H7 (cell line): ENCODE data around the gene KCNJ1. TPM values are rescaled to one million over a fixed set of nuclear protein-coding genes. Genes with fewer than 3 reads are reported as not detected.

Experiments used
- DNase-seq: peaks from one replicate; pipeline ENCODE4 v3.0.0; 2012
- H3K27me3 ChIP-seq: 2 replicates; pipeline ENCODE4 v1.6.0; 2011; ENCODE audit warnings: mild to moderate bottlenecking, low read length; ENCODE audit not compliant: control insufficient read depth, insufficient read depth
- H3K36me3 ChIP-seq: replicated peaks from 2 replicates; pipeline ENCODE4 v1.5.1; 2011; ENCODE audit warnings: low read length; ENCODE audit not compliant: control insufficient read depth, insufficient read depth
- H3K4me3 ChIP-seq: 2 replicates; pipeline ENCODE4 v1.5.1; 2011; ENCODE audit warnings: low read depth, mild to moderate bottlenecking, control low read depth, low read length, moderate library complexity; ENCODE audit not compliant: insufficient read depth
- total RNA-seq: library from RNA; depleted of rRNA; stranded (reverse); fragments of >200 nt; shearing (Covaris generic); gene quantifications from 2 replicates; pipeline ENCODE4 v1.2.3, GENCODE V29; 2014

Gene KCNJ1
- total RNA-seq, 1 experiment from 2014 or later: 0.07 TPM

DNA sequence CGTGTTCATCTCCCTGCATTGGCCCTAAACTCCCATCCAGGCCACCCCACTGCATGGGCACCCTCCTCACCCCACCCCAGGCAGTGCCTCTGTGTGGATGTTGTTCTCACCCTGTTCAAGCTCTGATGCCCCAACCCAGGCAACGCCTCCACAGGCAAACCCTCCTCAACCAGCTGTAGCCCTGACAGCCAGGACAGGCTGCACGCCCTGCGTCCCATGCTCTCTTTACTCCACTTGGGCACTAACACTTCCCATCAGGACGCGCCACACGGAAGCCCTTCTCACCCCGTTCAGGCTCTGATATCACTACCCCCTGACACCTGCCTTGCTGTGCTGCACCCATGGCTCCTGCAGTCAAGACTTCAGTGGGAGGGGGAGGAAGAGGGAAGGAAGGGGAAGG lies 47.9 kb downstream of the KCNJ1 start:
- no peak for DNase-seq
- Histone ChIP-seq H3K4me3 (no peak overlapping the region), H3K36me3 (no peaks in the 10 kb centered on the region), H3K27me3 (peaks cover 5% of the 10 kb centered on the region)

DNA sequence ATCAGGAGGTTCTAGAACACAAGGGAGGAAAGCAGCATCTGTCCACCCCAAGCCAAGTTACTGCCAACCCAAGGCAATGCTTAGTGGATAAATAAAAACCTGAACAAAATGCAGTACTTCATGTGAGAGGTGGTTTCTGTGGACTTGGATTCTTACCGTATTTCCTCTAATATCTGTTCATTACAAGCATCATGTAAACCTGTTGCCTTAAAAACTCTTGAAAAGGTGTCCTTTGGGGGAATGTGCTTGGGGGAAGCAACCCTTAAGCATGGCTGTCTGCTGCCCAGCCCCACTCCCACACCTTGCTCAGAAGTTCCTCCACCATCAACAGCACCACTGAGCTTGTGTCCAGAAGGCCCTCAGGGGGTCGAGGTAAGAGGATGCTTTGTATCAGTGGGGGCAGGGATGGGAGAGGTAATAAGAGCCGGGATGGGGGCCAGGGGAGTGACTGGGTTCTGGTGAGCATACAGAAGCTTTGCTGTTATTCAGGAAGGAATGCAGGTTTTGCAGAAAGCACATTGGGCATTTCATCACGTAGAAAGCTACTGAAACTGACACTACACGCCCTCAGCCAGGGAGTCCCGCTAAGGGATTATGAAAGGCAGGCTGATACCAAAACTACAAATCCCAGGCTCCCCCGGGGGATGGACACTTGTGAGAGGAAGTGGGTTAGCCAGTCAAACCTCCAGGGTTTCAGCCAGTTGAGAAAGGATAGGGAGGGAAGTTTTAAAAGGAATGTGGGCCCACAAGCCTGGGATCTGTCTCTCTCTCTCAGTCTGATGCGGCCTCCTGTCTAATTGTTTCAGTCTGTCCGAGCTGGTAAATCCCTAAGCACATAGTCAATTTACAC lies 52.0 kb downstream of the KCNJ1 start:
- DNase-seq: peak; percentile 86
- H3K27me3 ChIP-seq: no peaks in the 10 kb centered on the region
- peak overlapping the region; percentile 21; the same call in 1 of the 2 replicates for H3K4me3 ChIP-seq
- no peaks in the 10 kb centered on the region for H3K36me3 ChIP-seq

DNA sequence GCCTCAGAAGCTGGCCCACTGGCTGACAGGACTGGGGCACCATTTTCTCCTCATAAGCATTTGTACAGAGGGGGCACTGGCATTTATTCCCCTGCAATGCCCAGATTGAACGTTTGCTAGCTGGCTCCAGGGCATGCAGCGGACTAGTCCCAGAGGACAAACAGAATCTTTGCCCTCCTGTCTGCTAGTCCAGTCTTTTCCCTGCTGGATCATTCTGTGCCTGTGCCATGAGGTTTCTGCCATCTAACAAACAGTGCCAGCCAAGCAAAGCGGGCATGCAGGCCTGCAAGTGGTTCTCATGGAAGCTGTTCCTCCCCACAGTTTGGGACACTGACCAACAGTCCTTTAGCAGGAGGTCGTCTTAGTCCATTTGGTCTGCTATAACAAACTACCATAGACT lies 53.4 kb downstream of the KCNJ1 start:
- DNase-seq: no peak
- H3K27me3 ChIP-seq: no peaks in the 10 kb centered on the region
- H3K36me3 ChIP-seq: no peaks in the 10 kb centered on the region
- no peak overlapping the region for H3K4me3 ChIP-seq

DNA sequence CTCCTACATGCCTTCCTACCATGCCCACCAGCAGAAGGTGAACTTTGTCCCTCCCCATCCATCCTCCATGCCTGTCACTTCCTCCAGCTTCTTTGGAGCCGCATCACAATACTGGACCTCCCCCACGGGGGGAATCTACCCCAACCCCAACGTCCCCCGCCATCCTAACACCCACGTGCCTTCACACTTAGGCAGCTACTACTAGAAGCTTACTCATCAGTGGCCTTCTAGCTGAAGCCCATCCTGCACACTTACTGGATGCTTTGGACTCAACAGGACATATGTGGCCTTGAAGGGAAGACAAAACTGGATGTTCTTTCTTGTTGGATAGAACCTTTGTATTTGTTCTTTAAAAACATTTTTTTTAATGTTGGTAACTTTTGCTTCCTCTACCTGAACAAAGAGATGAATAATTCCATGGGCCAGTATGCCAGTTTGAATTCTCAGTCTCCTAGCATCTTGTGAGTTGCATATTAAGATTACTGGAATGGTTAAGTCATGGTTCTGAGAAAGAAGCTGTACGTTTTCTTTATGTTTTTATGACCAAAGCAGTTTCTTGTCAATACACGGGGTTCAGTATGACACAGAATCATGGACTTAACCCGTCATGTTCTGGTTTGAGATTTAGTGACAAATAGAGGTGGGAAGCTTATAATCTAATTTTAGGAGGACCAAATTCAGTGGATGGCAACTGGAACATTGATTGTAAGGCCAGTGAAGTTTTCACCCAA lies 56.1 kb downstream of the KCNJ1 start:
- H3K4me3 ChIP-seq: no peak overlapping the region
- no peaks in the 10 kb centered on the region for H3K36me3 ChIP-seq
- DNase-seq: no peak
- no peaks in the 10 kb centered on the region for H3K27me3 ChIP-seq

DNA sequence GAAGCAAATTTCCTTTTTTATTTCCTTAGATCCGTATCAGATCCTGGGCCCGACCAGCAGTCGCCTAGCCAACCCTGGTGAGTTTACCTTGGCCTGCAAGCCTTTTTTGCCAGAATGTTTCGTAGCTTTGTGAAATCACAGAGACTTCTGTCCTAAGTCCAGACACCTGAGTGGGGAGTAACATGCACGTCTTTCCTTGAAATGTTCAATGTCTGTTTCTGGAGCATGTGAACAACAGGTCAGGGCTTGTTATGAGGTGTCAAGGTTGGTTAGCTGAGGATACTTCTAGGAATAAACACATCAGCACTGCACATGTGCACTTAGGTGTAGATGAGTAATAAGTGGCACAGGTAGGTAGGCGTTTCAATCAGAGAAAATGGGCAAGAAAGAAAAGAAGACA lies 58.0 kb downstream of the KCNJ1 start:
- no peaks in the 10 kb centered on the region for H3K36me3 ChIP-seq
- no peak overlapping the region for H3K4me3 ChIP-seq
- no peak for DNase-seq
- H3K27me3 ChIP-seq: no peaks in the 10 kb centered on the region

DNA sequence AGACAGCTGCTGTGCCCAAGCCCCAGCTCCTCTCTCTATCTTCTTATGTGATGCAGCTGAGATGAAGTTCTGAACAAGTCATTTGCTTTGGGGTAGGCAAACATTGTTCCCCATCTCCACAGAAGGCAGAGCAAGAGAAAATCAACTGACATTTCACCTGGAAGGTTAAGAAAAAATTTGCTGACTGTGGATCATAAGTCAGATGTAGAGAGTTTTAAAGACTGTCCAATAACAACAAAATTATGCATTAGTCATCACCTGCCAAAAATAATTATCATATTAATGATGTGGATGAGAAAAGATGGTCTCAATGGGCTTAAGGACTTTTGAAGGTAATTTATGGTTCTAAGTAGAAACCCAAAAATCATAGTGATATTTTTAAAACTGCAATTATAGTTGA lies 59.2 kb downstream of the KCNJ1 start:
- Histone ChIP-seq H3K36me3 (no peaks in the 10 kb centered on the region), H3K27me3 (no peaks in the 10 kb centered on the region), H3K4me3 (no peak overlapping the region)
- no peak for DNase-seq

DNA sequence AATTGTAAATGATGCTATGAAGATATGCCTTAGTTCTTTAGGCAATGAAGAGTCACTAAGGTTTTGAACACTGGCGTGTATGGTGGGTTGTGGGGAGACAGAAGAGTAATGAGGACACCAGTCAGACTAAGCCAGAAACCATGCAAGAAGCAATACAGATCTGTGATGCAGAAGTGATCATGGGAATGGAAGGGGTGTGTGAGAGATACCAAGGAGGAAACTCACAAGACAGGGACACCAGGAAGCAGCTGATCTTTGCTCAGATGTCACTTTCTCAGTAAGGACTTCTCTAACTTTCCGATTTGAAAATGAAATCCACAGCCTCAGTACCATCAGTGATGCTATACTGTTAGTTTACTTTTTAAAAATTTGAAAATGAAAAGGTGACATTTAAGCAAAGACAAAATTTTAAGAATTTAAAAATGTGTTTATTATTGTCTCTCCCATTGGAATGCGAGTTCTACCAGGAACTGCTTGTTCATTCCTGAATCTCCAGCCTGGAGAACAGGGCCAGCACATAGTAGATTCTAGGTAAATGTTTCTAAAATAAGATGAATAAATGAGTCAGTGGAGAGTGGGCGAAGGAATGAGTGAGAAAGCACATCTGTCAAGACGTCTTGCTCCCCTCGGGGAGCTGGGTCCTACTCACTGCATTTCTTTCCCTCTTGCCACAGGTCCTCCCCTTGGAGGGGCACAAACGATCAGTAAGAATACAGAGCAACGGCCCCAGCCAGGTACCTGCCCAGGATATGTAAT lies 60.4 kb downstream of the KCNJ1 start:
- Histone ChIP-seq H3K4me3 (no peak overlapping the region), H3K36me3 (no peaks in the 10 kb centered on the region), H3K27me3 (no peaks in the 10 kb centered on the region)
- no peak for DNase-seq

DNA sequence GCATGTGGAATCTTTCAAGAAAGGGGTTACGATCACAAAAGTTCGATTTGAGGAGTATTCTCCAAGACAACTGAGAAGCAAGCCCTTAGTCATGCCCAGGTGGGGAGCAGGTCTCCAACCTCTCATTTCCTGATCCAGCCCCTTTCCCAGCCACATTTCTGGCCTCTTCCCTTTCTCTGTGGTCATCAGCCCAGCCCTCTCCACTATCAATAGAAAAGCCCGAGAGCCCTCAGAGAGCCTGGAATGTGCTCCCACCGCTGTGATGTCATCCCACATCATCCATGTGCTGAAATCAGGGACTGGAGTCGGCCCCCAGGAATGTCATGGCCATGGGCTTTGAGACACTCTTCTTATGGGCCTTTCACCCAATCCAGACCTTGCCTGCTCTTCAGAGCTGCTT lies 62.6 kb downstream of the KCNJ1 start:
- DNase-seq: no peak
- H3K4me3 ChIP-seq: no peak overlapping the region
- no peaks in the 10 kb centered on the region for H3K36me3 ChIP-seq
- no peaks in the 10 kb centered on the region for H3K27me3 ChIP-seq

DNA sequence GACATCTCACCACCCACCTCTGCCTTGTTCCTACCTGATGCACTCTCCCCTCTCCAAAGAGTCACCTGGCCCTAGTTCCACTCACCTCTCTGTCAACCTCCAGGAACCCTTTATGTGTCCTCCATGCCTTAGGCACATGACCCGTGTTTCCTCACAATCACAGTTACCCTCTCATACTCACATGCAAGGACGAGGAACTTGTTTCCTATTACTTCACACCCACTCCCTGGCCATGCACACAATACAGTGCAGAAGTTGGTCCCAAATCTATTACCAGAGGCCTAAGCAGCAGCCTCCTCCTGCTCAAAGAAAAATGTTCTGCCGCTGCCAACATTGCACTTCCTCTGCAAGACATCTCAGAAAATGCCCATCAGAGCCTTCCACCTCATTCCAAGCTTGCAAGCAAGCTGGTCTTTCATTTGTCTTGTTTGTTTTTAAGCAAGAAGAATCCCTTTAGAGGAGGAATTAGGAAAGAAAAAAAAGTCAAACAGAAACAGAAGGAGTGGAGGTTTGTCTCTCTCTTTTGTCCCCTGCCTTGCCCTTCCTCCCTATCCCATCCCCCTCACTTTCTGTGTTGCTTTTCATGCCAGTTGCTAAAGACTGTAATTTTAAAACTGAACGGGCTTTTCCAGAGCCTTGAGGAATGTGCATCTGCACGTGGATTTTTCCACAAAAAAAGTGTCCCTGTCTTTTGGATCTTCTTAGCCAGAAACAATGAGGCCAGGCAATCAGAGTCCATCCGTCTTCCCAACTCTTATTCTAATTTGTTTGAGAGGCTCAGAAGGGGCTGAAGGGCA lies 63.4 kb downstream of the KCNJ1 start:
- Histone ChIP-seq H3K36me3 (no peaks in the 10 kb centered on the region), H3K27me3 (no peaks in the 10 kb centered on the region), H3K4me3 (no peak overlapping the region)
- no peak for DNase-seq

DNA sequence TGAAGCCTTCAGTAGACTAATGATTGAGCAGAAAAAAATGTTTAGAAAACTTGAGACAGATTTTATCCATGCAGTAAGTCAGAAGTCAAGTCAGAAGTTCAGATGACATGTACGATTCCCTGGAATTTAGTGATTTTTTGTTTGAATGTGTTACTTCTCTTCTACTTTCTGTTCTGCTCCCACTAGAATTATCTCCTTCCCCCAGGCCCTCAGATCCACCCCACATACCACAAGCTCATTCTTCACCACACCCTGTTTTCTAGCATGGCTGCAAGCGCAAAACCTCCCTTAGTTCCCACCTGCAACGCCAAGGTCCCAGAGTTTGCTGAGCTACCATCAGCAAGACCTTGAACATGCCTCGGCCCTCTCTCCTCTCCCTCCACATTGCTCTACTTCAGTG lies 64.1 kb downstream of the KCNJ1 start:
- H3K4me3 ChIP-seq: no peak overlapping the region
- no peaks in the 10 kb centered on the region for H3K36me3 ChIP-seq
- DNase-seq: no peak
- H3K27me3 ChIP-seq: no peaks in the 10 kb centered on the region

DNA sequence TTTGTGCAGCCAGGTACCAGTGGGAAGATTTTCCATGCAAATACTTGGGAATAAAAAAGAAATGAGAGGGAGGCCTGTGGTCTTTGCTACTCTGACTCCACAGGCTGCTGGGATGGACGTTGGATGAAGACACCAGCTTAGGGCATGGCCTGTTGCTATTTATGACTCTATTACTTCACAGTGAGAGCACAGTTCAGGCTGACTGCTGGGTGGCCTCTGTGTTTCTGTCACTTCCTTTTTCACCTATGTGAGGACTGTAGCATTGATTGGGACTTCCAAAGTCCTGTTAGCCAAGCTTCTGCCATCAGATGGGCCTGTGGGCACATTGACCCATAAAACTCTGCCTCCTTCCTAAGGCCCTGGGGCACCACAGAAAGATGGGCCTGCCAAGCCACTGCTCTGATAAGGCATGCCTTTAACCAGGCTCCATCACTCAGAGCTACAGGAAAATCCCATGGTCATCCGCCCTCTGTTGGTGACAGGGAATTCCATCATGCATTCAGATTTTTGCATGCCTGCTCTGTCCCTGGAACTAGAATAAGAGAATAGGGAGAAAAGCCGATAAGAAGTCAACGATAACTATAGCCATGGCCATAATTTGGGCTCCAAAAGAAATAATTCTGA lies 64.6 kb downstream of the KCNJ1 start:
- DNase-seq: peak; percentile 74
- Histone ChIP-seq H3K27me3 (no peaks in the 10 kb centered on the region), H3K4me3 (no peak overlapping the region), H3K36me3 (no peaks in the 10 kb centered on the region)

DNA sequence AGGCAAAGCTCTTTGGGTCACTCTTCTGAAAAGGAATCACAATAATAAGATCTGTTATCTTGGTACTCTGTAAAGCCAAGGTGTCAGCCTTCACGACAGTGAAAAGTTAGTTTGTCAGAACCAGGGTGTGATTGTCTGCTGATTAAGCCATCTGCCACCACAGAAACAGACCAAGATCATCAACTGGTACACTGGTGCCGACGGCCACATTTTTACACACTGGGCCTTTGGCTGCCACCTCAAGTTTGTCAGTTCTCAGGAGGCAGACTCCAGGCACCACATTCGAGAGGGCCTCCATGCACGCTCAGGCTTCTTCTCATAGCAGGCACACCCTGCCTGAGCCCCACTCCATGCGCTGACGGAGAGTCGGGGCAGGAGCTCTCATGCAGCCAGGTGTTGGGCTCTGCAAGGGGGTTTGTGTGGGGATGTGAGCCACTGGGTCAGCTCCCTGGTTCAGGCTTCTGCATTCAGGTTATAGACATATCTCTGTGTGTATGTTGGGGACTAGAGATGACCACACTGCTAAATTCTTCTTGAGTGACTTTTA lies 66.2 kb downstream of the KCNJ1 start:
- no peak overlapping the region for H3K4me3 ChIP-seq
- no peak for DNase-seq

DNA sequence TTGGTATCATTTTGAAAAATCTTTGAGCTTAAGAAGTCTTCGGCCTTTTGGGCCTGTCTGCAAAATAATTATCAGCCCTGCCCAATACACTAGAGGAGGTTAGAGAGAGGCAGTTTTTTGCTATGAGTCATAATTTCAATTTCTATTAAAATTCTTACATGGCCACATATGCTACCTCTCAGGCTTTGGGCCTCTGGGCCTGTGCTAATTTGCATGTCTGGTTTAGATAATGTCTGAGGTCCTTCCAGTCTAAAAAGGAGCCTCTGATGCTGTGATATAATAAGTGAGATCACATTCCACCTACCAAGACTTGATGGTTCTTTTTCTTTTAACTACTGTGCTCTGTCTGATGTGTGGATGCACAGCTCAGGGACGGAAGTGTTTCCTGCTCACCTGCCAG lies 70.8 kb downstream of the KCNJ1 start:
- no peak overlapping the region for H3K4me3 ChIP-seq
- no peak for DNase-seq
- no peaks in the 10 kb centered on the region for H3K36me3 ChIP-seq
- H3K27me3 ChIP-seq: no peaks in the 10 kb centered on the region

More for the DNA sequence above, 66.2 kb downstream of the KCNJ1 start:
- Histone ChIP-seq H3K36me3 (no peaks in the 10 kb centered on the region), H3K27me3 (no peaks in the 10 kb centered on the region)
